ENCODE data around the gene CFAP91.

- TF ChIP-seq CTCF (IDR thresholded peaks at IDR 0.05), result no peak
- no peak for TF ChIP-seq POLR2A (IDR thresholded peaks at IDR 0.05)
These were observed 48.6 kb downstream of the CFAP91 start for GRCh38 chr3:119751423-119751822.
